ENCODE measurements around the gene SCIMP.
"Not testable (repeated sequence)": the region's sequence is repeated elsewhere in the genome, so short reads cannot be mapped to it uniquely, and the experiment has no call there.

The SCIMP gene

DNA sequence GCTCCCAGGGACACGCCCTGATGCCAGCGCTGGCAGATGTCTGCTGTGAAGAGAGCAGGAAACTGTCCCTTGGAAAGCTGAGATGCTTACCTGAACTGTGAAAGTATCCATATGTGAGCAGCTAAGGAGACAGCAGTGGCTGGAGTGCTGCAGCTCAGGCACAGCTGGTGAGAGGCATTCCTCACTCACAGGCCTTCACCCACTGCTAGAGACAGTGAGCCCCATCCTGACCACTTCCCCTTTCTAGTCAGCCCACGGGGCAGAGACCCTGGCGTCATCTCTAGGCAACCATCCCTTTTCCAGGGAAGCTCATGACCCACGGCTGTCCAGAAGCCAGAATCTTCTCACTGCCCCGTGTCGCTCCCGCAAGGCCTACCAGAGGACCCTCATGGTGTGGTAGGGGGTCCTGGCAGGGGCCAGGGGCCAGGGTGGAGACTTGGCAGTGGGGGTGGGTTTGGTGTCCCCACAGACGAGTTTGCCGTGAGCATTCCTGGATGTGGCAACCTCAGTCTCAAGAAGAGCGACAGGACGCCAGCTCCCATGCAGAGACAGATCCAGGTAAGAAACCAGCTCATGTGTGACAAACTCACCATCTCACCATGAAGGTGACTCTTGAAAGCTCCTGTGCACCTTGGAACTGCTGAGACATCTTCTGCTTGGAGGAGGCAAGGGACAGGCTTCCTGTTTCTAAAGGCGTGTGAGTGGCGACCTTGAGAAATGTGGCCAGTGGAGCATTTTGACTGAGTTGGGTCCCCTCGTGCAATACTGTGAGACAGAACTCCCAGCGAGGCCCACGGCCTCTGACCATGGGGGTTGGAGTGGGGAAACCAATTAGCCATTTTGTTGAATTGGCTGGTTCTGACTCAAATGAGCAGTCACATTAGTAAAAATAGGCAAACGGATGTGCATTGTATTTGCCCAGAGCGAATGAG lies at the start of gene SCIMP:
Gene SCIMP, minus strand, starts transcription at position 216 of the 932 bp plus-strand sequence. Its CDS starts 105 bp downstream, at position 111.
- no peak for DNase-seq (ENCODE audit: low spot score)

- no peak for DNase-seq (ENCODE audit: low spot score)
Observed at GRCh38 chr17:5283571-5284315, 49.1 kb upstream of the SCIMP start.

DNA sequence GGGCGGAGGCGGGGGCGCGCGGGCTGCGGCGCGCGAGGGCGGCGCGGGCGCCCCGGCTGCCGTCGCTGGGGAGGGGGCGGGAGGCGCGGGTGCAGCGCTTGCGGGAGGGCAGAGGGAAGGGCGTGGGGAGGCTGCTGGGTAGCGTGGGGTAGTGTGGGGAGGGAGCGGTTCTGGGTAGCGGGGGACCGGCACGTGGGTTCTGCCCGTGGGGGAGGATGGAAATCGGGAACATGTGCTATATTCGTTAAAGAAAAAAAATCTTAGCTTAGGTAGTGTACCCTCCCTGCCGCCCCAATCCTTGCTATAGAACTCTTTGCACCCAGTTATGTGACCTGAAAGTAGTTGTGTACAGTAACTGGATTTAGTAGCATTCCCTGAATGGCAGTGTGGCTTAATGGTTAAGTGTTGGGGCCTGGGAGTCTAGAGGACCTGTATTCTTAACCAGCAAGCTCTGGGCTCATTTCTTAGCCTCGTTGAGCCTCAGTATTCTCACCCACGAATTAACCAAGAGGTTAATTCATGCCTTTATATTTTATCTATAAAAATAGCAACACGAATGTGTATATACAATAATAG lies 48.1 kb upstream of the SCIMP start:
- peak; percentile 30 for DNase-seq (ENCODE audit: low spot score)

DNA sequence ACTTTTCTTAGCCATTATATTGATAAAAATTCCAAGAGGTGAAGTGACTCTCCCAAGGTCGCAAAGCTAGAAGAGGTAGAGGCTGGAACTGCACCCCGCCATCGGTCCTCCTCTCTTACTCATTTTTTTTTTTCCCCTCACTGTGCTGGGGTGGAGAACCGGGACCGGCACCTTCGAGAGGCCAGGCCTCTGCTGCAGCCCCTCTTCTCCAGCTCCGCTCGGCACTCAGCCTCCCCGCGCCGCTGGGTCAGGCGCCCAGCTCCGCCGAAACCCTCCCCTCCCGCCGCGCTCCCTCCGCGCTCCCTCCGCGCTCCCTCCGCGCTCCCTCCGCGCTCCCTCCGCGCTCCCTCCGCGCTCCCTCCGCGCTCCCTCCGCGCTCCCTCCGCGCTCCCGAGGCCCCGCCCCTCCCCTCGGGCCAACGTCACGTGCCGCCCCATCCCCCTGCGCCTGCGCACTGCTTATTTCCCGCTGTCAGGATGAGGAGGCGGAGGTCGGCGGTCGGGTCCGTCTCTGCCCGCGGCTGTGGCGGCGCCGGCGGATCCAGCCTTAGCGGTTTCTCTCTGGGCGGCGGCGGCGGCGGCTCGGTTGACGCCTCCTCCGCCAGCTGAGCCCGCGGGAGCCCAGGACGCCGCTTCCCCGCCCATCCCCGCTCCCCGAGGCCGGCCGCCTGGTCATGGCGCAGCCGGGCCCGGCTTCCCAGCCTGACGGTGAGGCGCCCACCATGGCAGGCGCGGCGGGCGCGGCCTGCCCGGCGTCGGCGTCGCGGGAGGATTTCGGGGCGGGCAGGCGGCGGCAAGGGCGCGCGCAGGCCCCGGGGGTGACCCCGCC lies 47.4 kb upstream of the SCIMP start, which contains the start of gene RABEP1:
Gene RABEP1, plus strand, starts transcription at position 471 of the 828 bp plus-strand sequence. Its CDS starts 203 bp downstream, at position 674.
- DNase-seq (ENCODE audit: low spot score): peak; percentile 81

GRCh38 chr17:5272322-5272721 lies 37.7 kb upstream of the SCIMP start:
- no peak for DNase-seq (ENCODE audit: low spot score)

- no peak for DNase-seq (ENCODE audit: low spot score)
Observed at GRCh38 chr17:5269241-5269960, 34.7 kb upstream of the SCIMP start.

GRCh38 chr17:5264893-5265292 lies 30.2 kb upstream of the SCIMP start:
- DNase-seq (ENCODE audit: low spot score): no peak

GRCh38 chr17:5263441-5263840 lies 28.8 kb upstream of the SCIMP start:
- no peak for DNase-seq (ENCODE audit: low spot score)

DNA sequence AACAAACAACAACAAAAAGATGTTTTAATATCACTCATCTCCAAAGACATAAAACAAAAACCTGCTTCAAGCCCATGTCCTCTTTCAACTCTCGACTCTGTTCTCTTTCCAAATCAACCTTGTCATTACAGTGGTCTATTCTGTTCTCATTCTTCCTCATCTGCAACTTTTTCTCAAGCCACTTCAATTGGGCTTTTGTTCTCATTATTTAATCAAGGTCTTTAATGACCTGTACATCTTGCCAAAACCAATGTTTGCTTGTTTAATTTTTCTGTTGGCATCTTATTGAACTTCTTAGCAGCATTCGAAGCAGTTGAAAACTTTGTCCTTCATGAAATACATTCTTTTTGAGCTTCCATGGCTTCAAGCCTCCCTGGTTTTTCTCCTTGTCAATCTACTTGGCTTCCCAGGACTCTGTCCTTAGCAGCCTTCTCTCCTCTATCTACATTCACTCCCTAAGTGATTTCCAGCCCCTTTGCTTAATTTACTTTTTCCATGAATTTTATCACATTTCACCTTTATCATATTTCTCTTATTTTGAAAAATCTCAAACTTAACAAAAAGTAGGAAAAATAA lies 27.8 kb upstream of the SCIMP start:
- no peak for DNase-seq (ENCODE audit: low spot score)

DNA sequence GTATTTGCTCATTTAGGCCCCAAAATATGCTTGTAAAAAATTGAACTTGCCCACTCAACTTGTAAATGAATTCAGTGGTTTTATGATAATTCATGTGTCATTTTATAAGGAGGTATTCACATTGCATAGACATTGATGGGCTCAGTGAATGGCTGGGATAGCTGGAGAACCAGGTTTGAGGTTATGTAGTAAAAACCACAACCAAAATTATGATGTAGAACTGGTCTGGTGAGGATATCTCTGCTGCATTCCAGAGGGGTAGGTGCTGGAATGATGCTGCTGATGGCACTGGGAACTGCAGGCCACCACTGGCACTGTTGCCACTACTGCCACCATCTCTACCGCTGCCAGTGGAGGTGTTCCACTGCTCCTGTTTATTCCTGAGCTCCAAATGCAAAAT lies 25.9 kb upstream of the SCIMP start:
- DNase-seq (ENCODE audit: low spot score): no peak

DNA sequence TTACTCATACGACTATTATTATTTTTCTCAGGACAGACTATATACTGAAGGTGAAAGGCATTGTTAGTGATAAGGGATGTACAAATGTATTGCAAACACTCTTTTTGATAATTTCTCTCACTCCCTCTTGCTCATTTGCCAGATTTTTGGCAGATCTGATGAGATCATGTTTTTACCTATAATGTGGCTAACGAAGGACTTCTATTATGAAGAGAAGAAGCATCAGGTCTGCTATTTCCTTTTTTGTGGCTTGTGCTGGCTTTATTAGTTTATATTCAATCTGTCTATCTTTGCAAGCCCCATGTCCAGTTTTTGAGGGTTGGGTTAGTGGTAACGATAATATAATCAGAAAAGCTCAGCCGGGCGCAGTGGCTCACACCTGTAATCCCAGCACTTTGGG lies 22.5 kb upstream of the SCIMP start:
- no peak for DNase-seq (ENCODE audit: low spot score)

GRCh38 chr17:5254903-5255521 lies 20.4 kb upstream of the SCIMP start:
- DNase-seq (ENCODE audit: low spot score): peak; percentile 31

GRCh38 chr17:5254414-5254813 lies 19.8 kb upstream of the SCIMP start:
- no peak for DNase-seq (ENCODE audit: low spot score)

DNA sequence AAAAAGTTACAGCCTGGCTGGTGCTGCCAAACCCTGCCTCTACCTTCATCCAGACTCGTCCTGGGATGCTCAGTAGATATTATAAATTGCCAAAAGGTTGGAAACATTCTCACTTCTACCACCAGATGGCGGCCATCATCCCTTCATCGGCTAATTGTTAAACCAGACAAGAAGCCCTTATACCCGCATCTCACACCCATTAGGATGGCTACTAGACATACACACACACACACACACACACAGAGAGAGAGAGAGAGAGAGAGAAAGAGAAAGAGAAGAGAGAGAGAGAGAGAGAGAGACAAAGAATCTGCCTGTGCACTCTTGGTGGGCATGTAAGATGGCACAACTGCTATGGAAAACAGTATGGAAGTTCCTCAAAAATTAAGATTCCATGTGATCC lies 15.0 kb upstream of the SCIMP start:
- DNase-seq (ENCODE audit: low spot score): peak; percentile 76

DNA sequence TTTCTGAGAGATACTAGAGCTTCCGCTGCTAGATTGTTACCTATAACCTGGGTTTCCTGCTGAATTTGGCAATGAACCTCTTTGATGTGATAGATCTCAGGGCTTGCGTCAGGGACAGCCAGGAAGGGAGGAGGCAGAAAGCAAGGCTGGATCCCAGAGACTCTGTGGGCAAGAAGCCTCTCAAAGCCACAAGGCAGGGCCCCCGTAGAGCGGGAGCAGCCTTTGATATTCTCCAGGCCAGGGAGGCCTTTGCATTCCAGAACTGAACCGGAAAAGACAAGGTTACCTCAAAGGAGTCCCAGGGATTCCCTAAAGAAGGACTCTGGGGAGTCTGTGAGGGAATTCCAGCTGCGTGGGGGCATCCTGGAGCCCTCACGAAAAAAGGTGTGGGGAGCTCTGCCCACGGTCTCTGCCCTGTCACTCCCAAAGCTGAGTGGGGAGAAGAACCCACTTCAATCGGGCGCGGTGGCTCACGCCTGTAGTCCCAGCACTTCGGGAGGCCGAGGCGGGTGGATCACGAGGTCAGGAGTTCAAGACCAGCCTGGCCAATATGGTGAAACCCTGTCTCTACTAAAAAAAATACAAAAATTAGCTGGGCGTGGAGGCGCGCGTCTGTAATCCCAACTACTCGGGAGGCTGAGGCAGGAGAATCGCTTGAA lies 14.3 kb upstream of the SCIMP start:
- DNase-seq (ENCODE audit: low spot score): no peak

GRCh38 chr17:5247621-5248020 lies 13.0 kb upstream of the SCIMP start:
- no peak for DNase-seq (ENCODE audit: low spot score)

DNA sequence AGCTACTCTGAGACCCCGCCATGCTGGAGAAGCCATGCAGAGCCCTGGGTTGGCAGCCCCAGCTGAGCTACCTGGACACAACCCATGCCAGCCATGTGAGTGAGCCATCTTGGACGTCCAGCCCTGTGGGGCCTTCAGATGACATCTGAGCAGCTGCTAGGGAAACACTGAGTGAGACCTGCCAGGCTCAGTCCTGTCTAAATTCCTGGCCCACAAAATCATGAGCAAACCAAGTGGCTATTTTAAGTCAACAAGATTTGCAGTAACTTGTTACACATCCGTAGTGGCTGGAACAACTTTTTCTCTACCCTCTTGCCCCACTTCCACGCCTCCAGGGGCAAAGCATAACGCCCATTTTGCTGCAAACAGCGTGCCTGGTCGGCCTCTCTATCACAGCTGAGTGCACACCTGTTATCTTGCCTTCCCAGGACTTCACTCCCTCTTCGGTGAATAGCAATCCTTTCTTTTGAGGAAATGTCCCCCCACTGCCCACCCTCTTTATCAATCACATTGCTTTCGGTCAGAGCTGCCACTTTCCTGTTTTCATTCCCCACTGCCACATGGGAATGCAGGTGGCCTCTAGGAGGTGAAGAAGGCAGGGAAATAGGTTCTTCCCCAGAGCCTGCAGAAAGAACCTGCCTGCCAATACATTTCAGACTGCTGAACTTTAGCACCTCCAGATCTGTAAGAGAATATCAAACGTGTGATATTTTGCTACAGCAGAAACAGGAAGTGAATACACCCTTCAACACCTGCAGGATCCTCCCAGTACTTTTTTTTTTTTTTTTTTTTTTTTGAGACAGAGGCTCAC lies 7.4 kb upstream of the SCIMP start:
- no peak for DNase-seq (ENCODE audit: low spot score)

GRCh38 chr17:5239769-5240168 lies 5.1 kb upstream of the SCIMP start:
- DNase-seq (ENCODE audit: low spot score): not testable (repeated sequence)

DNA sequence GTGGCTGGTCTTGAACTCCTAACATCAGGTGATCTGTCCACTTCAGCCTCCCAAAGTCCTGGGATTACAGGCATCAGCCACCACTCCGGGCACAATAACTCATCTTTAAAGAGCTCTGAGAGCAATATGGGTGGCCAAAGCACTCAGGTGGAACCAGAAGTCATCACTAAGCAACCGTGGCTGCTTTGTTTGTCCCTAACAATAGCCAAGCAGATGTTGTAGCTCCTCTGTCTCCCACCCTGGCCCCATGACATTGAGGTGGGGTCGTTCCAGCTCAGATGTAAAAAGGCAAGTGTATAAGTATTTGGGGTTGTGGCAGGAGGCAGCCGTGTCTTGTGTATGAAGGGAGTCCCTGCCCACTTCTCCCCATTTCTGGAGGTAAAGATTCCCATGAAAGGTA lies 3.7 kb upstream of the SCIMP start:
- no peak for DNase-seq (ENCODE audit: low spot score)

Measured in globus pallidus (tissue), 1 donor.